CD4-positive, alpha-beta T cell (primary cell): ENCODE data around the gene FRYL. TPM values are rescaled to one million over a fixed set of nuclear protein-coding genes. Genes with fewer than 3 reads are reported as not detected.

Source experiments
- ATAC-seq: fragments of 200-7000 bp; cut with Tn5 transposase; one replicate; pipeline ENCODE4 v1.10.0; 2022; ENCODE audit warnings: mild to moderate bottlenecking; ENCODE audit not compliant: poor library complexity
- CTCF ChIA-PET: fragments of 350-600 bp; sonication (Branson Sonifier 250); formaldehyde crosslinking; loops from one replicate; lab custom pipeline; 2021; ENCODE audit warnings: antibody characterized with exemption, inconsistent platforms; lab: Charles Lee
- POLR2A ChIA-PET: fragments of 350-600 bp; sonication (Branson Sonifier 250); formaldehyde crosslinking; loops from one replicate; lab custom pipeline; 2021; ENCODE audit warnings: antibody characterized with exemption, inconsistent platforms; lab: Charles Lee
- DNase-seq, 14 experiments: peaks; one replicate each; pipeline ENCODE4 v3.0.0-alpha.2; 2013 to 2020; ENCODE audit warnings: mixed read lengths in 2 of 14
- H3K27ac ChIP-seq, 2 donors: one replicate each; pipeline versions ENCODE4 v1.5.1 to v1.7.0; 2013; ENCODE audit warnings: low read length in 2 of 2, low read depth in 1 of 2, mild to moderate bottlenecking in 1 of 2
- H3K27me3 ChIP-seq, 2 experiments: 1 replicate in 1 of 2; 2 replicates in 1 of 2; pipeline versions ENCODE4 v1.6.1 to v1.7.0; 2013; ENCODE audit warnings: low read length in 2 of 2, control low read depth in 1 of 2, mild to moderate bottlenecking in 1 of 2, moderate library complexity in 1 of 2; ENCODE audit not compliant: insufficient read depth in 2 of 2, control insufficient read depth in 1 of 2
- H3K36me3 ChIP-seq: one replicate; pipeline ENCODE4 v1.6.1; 2013; ENCODE audit warnings: low read length, control low read depth; ENCODE audit not compliant: insufficient read depth
- H3K4me1 ChIP-seq: one replicate; pipeline ENCODE4 v1.6.1; 2013; ENCODE audit warnings: low read length, control low read depth; ENCODE audit not compliant: insufficient read depth
- H3K4me3 ChIP-seq: one replicate; pipeline ENCODE4 v1.5.1; 2013; ENCODE audit warnings: mild to moderate bottlenecking, low read length, moderate library complexity
- H3K9me3 ChIP-seq, 2 experiments: 1 replicate in 1 of 2; 2 replicates in 1 of 2; pipeline versions ENCODE4 v1.6.1 to v1.7.0; 2013; ENCODE audit warnings: low read length in 2 of 2, mild to moderate bottlenecking in 2 of 2, control low read depth in 1 of 2, moderate library complexity in 1 of 2; ENCODE audit not compliant: control insufficient read depth in 1 of 2, insufficient read depth in 1 of 2
- H3K27ac Mint-ChIP-seq: one replicate; pipeline ENCODE4 v1.8.0; 2020; ENCODE audit warnings: mixed read lengths
- H3K27me3 Mint-ChIP-seq: one replicate; pipeline ENCODE4 v1.8.0; 2021; ENCODE audit warnings: mixed read lengths
- H3K36me3 Mint-ChIP-seq: one replicate; pipeline ENCODE4 v1.8.0; 2021; ENCODE audit warnings: low read depth, mixed read lengths
- H3K4me1 Mint-ChIP-seq: one replicate; pipeline ENCODE4 v1.8.0; 2021; ENCODE audit warnings: low read depth, mixed read lengths
- H3K4me3 Mint-ChIP-seq: one replicate; pipeline ENCODE4 v1.8.0; 2020; ENCODE audit warnings: mild to moderate bottlenecking, mixed read lengths
- H3K9me3 Mint-ChIP-seq: one replicate; pipeline ENCODE4 v1.8.0; 2020; ENCODE audit warnings: mixed read lengths
- intact Hi-C, 2 experiments: fragments of 100-400 bp; cut with DNase I in 1 of 2; cut with micrococcal nuclease in 1 of 2; formaldehyde crosslinking; loops; one replicate each; pipeline versions ENCODE4 v1.15.1 to v1.9.0; 2023 to 2025; cut with DNase I, micrococcal nuclease
- total RNA-seq, 174 experiments: library from RNA in 2 of 174; stranded (reverse) in 2 of 174; gene quantifications; one replicate each; pipeline ENCODE4 v1.2.3 and lab custom pipeline; 2021 to 2026
- TF ChIP-seq, protein P1 (sequence below): fragments of 200-600 bp; IDR thresholded peaks from one replicate; pipeline ENCODE4 v1.8.0; 2022; ENCODE audit warnings: antibody characterized with exemption, mild to moderate bottlenecking

Gene FRYL
- total RNA-seq, 2 experiments from 2014 or later = 86.1 to 87.7 TPM

DNA sequence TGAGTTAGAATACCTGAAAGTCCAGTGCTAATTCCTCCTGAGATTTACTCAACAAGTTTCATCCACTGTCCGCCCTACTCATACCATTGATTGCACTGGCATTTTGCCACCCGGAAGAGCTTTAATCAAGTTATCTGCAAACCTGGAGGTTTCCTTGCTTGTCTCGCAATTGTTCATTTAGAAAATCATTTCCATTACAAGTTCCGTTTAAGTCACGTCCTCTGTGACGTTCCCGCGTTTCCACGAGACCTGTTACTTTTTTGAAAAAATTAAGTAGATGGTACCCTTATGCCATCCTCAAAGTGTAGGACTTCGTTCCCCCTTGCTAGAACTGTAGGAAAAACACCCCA lies 761 bp upstream of the FRYL start:
- ATAC-seq (peak; percentile 5), DNase-seq (peak in 12 of 14 experiments; percentile 3 to 72 (median 29))
- no peaks in the 10 kb centered on the region for H3K27me3 ChIP-seq
- intact Hi-C loops = loop anchor here (1.0 to 10.0 kb wide), 7 partner anchors 38 to 436 kb away; partner anchors contain the start of genes OCIAD1 (in 1 of the 2), OCIAD2 (in 1 of the 2) and SLAIN2 (in 1 of the 2)
- Mint-ChIP-seq H3K9me3 (no peaks in the 10 kb centered on the region), H3K4me1 (peaks cover 49% of the 10 kb centered on the region), H3K36me3 (peaks cover 16% of the 10 kb centered on the region), H3K4me3 (peak overlapping the region; percentile 93), H3K27ac (peak overlapping the region; percentile 84), H3K27me3 (no peaks in the 10 kb centered on the region)
- CTCF ChIA-PET = interaction anchor here (0.9 to 1.4 kb wide), 3 partner anchors 126 to 202 kb away, joined by 3 to 8 read pairs (median 4); partner anchors contain the start of gene OCIAD2
- H3K4me3 ChIP-seq = peak overlapping the region; percentile 81
- TF ChIP-seq, protein P1, sequence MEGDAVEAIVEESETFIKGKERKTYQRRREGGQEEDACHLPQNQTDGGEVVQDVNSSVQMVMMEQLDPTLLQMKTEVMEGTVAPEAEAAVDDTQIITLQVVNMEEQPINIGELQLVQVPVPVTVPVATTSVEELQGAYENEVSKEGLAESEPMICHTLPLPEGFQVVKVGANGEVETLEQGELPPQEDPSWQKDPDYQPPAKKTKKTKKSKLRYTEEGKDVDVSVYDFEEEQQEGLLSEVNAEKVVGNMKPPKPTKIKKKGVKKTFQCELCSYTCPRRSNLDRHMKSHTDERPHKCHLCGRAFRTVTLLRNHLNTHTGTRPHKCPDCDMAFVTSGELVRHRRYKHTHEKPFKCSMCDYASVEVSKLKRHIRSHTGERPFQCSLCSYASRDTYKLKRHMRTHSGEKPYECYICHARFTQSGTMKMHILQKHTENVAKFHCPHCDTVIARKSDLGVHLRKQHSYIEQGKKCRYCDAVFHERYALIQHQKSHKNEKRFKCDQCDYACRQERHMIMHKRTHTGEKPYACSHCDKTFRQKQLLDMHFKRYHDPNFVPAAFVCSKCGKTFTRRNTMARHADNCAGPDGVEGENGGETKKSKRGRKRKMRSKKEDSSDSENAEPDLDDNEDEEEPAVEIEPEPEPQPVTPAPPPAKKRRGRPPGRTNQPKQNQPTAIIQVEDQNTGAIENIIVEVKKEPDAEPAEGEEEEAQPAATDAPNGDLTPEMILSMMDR = no peak
- H3K4me1 ChIP-seq = peaks cover 15% of the 10 kb centered on the region
- POLR2A ChIA-PET = interaction anchor here (0.6 to 4.5 kb wide), 19 partner anchors 17 to 651 kb away, joined by 3 to 51 read pairs (median 3); partner anchors contain the start of genes OCIAD1, OCIAD2 and SLAIN2
- H3K36me3 ChIP-seq = no peaks in the 10 kb centered on the region
- peak overlapping the region; percentile 29 to 70 for H3K27ac ChIP-seq
- H3K9me3 ChIP-seq = no peaks in the 10 kb centered on the region

DNA sequence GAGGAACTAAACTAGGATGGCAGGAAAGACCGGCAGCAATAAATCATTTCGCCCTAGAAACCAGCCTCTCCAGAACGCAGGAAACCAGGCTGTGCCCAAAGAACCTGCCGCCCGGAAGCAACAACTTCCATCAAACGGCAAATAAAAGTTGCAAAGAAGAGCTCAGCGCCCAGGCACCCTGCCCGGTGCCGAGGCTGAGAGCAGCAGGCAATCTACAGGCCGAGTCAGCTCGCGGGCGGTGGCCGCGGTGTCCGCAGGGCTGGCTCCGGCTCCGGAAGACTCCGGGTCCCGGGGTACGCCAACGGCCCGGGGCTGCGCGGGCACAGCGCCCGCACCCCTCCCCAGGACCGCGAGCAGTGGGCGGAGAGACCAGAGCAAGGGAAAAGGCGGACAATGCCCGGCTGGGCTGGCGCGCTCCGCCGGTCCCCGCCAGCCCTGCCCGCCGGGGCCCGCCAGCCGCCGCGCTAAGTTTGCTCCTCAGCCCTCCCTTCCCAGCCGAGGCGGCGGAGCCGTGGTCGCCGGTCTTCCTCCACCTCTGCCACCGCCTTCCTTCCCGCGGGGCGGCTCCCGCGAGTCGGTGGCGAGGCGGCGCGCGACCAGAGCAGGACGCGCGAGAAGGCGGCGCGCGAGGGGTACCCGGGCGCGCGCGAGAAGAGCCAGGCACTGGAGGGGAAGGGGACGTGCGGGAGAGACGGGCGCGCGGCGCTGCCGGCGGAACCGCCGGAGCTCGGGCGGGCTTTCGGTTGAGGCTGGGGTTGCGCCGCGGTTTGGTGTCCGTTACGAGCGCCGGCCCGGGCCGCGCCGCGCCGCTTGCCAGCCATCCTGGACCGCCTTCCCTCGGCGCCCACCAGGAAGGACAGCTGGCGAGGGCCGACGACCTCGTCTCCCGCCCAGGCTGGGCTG lies 733 bp downstream of the FRYL start:
- peaks cover 63% of the 10 kb centered on the region for H3K4me1 Mint-ChIP-seq

More for the DNA sequence above, 733 bp downstream of the FRYL start:
- no peaks in the 10 kb centered on the region for H3K36me3 ChIP-seq
- H3K4me1 ChIP-seq = peaks cover 22% of the 10 kb centered on the region
- intact Hi-C loops = loop anchor here (5.0 to 10.0 kb wide), 6 partner anchors 52 to 183 kb away; partner anchors contain the start of gene OCIAD2 (in 1 of the 2)
- H3K27me3 ChIP-seq = no peaks in the 10 kb centered on the region
- peak overlapping the region; percentile 81 for H3K4me3 ChIP-seq
- ChIA-PET CTCF (interaction anchor here (0.9 to 1.6 kb wide), 7 partner anchors 9 to 201 kb away, joined by 3 to 4 read pairs (median 3); partner anchors contain the start of gene OCIAD2), POLR2A (interaction anchor here (0.6 to 4.5 kb wide), 19 partner anchors 10 to 646 kb away, joined by 3 to 51 read pairs (median 4); partner anchors contain the start of genes OCIAD1, OCIAD2 and TXK)
- Mint-ChIP-seq H3K27me3 (no peaks in the 10 kb centered on the region), H3K27ac (peak overlapping the region; percentile 84), H3K9me3 (no peaks in the 10 kb centered on the region), H3K4me3 (peak overlapping the region; percentile 89), H3K36me3 (peaks cover 21% of the 10 kb centered on the region)
- TF ChIP-seq, protein P1 = no peak
- H3K27ac ChIP-seq = peak overlapping the region; percentile 83 to 91
- no peaks in the 10 kb centered on the region for H3K9me3 ChIP-seq
- peak; percentile 18 for ATAC-seq
- peak; percentile 40 to 91 (median 68) for DNase-seq
